ENCODE data around the gene FBN2. TPM values are rescaled to one million over a fixed set of nuclear protein-coding genes. Genes with fewer than 3 reads are reported as not detected.
A peak's percentile ranks its signal among the peaks of the same experiment; 100 is the strongest.

The FBN2 gene
- total and polyA plus RNA-seq, 12 donors = 2.9 to 28.9 (median 13.5) TPM

DNA sequence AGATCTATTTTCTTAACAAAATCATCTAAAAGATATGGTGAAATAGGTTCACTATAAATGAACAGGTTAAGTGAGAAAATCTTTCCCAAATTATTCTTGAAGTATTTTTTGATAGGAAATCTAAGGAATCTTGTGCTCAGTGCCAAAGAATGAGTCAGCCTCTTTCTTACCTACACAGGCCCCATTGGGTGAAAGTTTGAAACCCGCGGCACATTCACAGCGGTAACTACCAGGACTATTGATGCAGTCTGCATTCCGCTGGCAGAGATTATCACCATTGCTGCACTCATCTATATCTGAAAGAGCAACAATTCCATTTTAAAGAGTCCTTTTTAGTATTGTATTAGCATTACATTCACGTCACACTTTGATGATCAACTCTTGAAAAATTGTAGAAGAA, 232.7 kb downstream of the FBN2 start:
- no peak overlapping the region for H3K27ac ChIP-seq
- H3K4me1 ChIP-seq = peaks cover 0 to 7% (median 0%) of the 10 kb centered on the region in 9 donors
- ATAC-seq (no peak), DNase-seq (no peak)
- no peak overlapping the region for H3K4me3 ChIP-seq
- intact Hi-C loops (cut with DNase I) = no loop called here
- no peaks in the 10 kb centered on the region for H3K27me3 ChIP-seq
- no peaks in the 10 kb centered on the region for H3K9me3 ChIP-seq
- TF ChIP-seq, protein P1, sequence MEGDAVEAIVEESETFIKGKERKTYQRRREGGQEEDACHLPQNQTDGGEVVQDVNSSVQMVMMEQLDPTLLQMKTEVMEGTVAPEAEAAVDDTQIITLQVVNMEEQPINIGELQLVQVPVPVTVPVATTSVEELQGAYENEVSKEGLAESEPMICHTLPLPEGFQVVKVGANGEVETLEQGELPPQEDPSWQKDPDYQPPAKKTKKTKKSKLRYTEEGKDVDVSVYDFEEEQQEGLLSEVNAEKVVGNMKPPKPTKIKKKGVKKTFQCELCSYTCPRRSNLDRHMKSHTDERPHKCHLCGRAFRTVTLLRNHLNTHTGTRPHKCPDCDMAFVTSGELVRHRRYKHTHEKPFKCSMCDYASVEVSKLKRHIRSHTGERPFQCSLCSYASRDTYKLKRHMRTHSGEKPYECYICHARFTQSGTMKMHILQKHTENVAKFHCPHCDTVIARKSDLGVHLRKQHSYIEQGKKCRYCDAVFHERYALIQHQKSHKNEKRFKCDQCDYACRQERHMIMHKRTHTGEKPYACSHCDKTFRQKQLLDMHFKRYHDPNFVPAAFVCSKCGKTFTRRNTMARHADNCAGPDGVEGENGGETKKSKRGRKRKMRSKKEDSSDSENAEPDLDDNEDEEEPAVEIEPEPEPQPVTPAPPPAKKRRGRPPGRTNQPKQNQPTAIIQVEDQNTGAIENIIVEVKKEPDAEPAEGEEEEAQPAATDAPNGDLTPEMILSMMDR (IDR thresholded peaks at IDR 0.05) = no peak
- WGBS, 2 donors = 93 to 94% methylated on average over 5 of the region's 5 CpGs
- peaks cover 0 to 21% (median 0%) of the 10 kb centered on the region in 9 donors for H3K36me3 ChIP-seq

DNA sequence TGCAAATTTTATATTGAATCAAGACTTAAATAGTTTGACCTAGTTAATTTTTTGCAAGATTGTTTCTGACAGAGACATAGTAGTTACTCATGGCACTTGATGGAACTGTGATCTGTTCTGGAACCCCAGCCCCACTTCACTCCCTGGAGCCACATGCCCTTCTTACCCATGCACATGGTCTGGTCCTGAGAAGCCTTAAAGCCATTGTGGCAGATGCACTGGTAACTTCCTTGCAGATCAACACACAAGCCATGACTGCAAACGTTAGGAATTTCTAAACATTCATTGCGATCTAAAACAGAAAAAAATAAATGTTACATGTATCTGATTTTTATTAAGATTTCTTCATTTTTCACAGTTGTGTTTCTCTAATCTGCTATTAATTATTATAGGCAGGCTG, 233.3 kb downstream of the FBN2 start:
- Histone ChIP-seq H3K36me3 (peaks cover 0 to 23% (median 0%) of the 10 kb centered on the region in 9 donors), H3K27me3 (no peaks in the 10 kb centered on the region), H3K9me3 (no peaks in the 10 kb centered on the region), H3K4me1 (peaks cover 0 to 7% (median 0%) of the 10 kb centered on the region in 9 donors), H3K27ac (no peak overlapping the region), H3K4me3 (no peak overlapping the region)
- WGBS, 2 donors = 89 to 92% methylated on average over 2 of the region's 2 CpGs
- TF ChIP-seq, protein P1 (IDR thresholded peaks at IDR 0.05) = no peak
- intact Hi-C loops (cut with DNase I) = no loop called here
- no peak for DNase-seq
- ATAC-seq = no peak

DNA sequence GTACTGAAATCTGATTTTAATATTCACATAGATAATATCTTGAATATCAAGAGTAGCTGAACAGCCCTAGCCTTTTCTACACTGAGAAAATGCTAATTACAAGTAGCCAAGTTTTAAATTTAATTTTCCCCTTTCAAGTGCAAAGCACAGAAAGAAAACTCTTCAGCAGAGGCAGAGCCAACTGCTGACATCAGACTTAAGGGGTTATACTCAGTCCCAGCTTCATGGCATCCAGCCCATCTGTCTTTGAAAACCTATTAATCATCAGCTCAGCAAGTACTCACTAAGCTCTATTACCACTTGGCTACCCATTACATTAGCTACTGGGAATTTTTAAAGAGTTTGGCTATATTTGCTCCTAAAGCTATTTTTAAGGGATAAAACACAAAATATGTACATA, 234.0 kb downstream of the FBN2 start:
- DNase-seq = no peak
- TF ChIP-seq, protein P1 (IDR thresholded peaks at IDR 0.05) = no peak
- no peaks in the 10 kb centered on the region for H3K9me3 ChIP-seq
- no peaks in the 10 kb centered on the region for H3K27me3 ChIP-seq
- peaks cover 0 to 7% (median 0%) of the 10 kb centered on the region in 9 donors for H3K4me1 ChIP-seq
- peaks cover 0 to 23% (median 0%) of the 10 kb centered on the region in 9 donors for H3K36me3 ChIP-seq
- no peak overlapping the region for H3K4me3 ChIP-seq
- H3K27ac ChIP-seq = no peak overlapping the region
- peak in 1 of 8 donors; percentile 55 for ATAC-seq
- intact Hi-C loops (cut with DNase I) = no loop called here

DNA sequence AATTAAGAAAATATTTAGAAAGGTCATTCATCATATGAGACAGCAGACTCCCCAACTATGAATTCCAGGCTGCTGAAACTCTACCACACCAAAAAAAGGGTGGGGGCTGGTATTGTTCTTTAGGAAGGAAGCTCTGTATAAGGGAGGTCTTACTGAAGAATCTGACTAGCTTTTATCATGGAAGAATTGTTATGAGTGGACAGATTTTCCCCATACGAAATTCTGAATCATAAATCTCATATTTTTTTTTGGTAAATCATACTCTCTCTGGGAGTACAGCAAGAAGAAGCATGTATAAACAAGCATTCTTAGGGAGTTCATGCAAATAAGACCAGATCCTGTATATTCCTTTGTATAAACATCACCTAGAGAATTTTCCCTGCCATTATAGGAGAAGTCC, 234.5 kb downstream of the FBN2 start:
- Histone ChIP-seq H3K4me1 (peaks cover 0 to 7% (median 0%) of the 10 kb centered on the region in 9 donors), H3K9me3 (no peaks in the 10 kb centered on the region), H3K27ac (no peak overlapping the region), H3K36me3 (peaks cover 0 to 18% (median 0%) of the 10 kb centered on the region in 9 donors), H3K27me3 (no peaks in the 10 kb centered on the region), H3K4me3 (no peak overlapping the region)
- 30 to 55% methylated on average over 1 of the region's 1 CpG for WGBS, 2 donors
- ATAC-seq (no peak), DNase-seq (no peak)
- TF ChIP-seq, protein P1 (IDR thresholded peaks at IDR 0.05) = no peak
- intact Hi-C loops (cut with DNase I) = no loop called here

Data from heart right ventricle (tissue), 16 donors.